Tibial nerve (tissue), 4 donors: ENCODE measurements around the gene C20orf96. TPM values are rescaled to one million over a fixed set of nuclear protein-coding genes. Genes with fewer than 3 reads are reported as not detected.

Source experiments
- DNase-seq, 2 donors: peaks; one replicate each; pipeline ENCODE4 v3.0.0-alpha.2; 2019; ENCODE audit warnings: low spot score in 2 of 2
- H3K27ac ChIP-seq, 4 donors: fragments of 200-600 bp; sonication (generic) in 3 of 4; one replicate each; pipeline ENCODE4 v1.5.1; 2017 to 2019; ENCODE audit warnings: mild to moderate bottlenecking in 1 of 4
- H3K27me3 ChIP-seq, 2 donors: fragments of 200-600 bp; sonication (generic) in 1 of 2; one replicate each; pipeline versions ENCODE4 v1.5.1 to v1.6.0; 2017 to 2019
- H3K36me3 ChIP-seq, 3 donors: fragments of 200-600 bp; sonication (generic); one replicate each; pipeline ENCODE4 v1.5.1; 2018 to 2019
- H3K4me1 ChIP-seq, 4 donors: fragments of 200-600 bp; sonication (generic) in 3 of 4; one replicate each; pipeline ENCODE4 v1.5.1; 2017 to 2019
- H3K4me3 ChIP-seq, 4 donors: fragments of 200-600 bp; sonication (generic) in 3 of 4; one replicate each; pipeline ENCODE4 v1.5.1; 2017 to 2019; ENCODE audit warnings: mild to moderate bottlenecking in 1 of 4, moderate library complexity in 1 of 4
- H3K9me3 ChIP-seq, 4 donors: fragments of 200-600 bp; sonication (generic) in 3 of 4; one replicate each; pipeline ENCODE4 v1.5.1; 2017 to 2019
- EP300 ChIP-seq, 2 donors: sonication (generic); formaldehyde crosslinking; IDR thresholded peaks; one replicate each; pipeline ENCODE4 v1.6.1; 2017; ENCODE audit warnings: antibody characterized with exemption in 2 of 2, mild to moderate bottlenecking in 1 of 2
- POLR2A ChIP-seq, 2 donors: fragments of 450-650 bp; IDR thresholded peaks; one replicate each; pipeline ENCODE4 v1.6.1; 2017; ENCODE audit warnings: antibody characterized with exemption in 2 of 2, mild to moderate bottlenecking in 2 of 2, moderate library complexity in 2 of 2
- WGBS, 2 donors: methylation state at CpG; one replicate each; pipeline ENCODE4 v1.1.5; 2018; 5-methylcytosine and 5-hydroxymethylcytosine counted together
- total RNA-seq, 4 donors: library from RNA; depleted of rRNA; stranded (reverse); fragments of >200 nt; gene quantifications; one replicate each; pipeline ENCODE4 v1.1.0, GENCODE V29; 2016
- TF ChIP-seq, protein P1 (sequence below), 5 experiments: fragments of 200-600 bp in 3 of 5; fragments of 450-650 bp in 2 of 5; sonication (generic) in 3 of 5; IDR thresholded peaks; one replicate each; pipeline ENCODE4 v1.5.1; 2016 to 2019; ENCODE audit warnings: antibody characterized with exemption in 5 of 5, mild to moderate bottlenecking in 3 of 5, moderate library complexity in 2 of 5

Gene C20orf96
- total RNA-seq, 4 donors from 2014 or later: 3.5 to 8.7 (median 4.5) TPM

DNA sequence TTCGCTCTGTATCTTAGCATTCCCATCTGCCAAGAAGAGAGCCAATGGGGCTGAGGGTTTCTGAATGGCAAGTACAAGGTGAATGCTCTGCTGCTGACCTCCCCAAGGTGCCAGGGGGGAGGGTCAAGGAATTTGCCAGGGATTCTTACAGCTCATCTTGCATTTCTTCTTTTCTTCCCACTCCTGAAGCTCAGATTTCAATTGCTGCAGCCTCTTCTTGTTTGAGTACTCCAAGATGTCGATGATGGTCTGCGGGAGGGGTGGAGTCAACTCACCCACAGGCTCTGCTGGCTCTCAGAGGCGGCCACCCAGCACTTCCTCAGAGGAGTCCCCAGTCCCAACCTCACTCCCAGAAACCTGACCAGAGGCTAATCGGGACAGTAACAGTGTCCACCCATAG lies 12.4 kb downstream of the C20orf96 start:
- WGBS, 2 donors: 72 to 75% methylated on average over 5 of the region's 5 CpGs
- no peaks in the 10 kb centered on the region for H3K9me3 ChIP-seq
- no peaks in the 10 kb centered on the region for H3K4me1 ChIP-seq
- H3K4me3 ChIP-seq: no peak overlapping the region
- peaks cover 0 to 66% (median 0%) of the 10 kb centered on the region in 3 donors for H3K36me3 ChIP-seq
- DNase-seq: no peak
- no peaks in the 10 kb centered on the region for H3K27me3 ChIP-seq
- TF ChIP-seq, protein P1, sequence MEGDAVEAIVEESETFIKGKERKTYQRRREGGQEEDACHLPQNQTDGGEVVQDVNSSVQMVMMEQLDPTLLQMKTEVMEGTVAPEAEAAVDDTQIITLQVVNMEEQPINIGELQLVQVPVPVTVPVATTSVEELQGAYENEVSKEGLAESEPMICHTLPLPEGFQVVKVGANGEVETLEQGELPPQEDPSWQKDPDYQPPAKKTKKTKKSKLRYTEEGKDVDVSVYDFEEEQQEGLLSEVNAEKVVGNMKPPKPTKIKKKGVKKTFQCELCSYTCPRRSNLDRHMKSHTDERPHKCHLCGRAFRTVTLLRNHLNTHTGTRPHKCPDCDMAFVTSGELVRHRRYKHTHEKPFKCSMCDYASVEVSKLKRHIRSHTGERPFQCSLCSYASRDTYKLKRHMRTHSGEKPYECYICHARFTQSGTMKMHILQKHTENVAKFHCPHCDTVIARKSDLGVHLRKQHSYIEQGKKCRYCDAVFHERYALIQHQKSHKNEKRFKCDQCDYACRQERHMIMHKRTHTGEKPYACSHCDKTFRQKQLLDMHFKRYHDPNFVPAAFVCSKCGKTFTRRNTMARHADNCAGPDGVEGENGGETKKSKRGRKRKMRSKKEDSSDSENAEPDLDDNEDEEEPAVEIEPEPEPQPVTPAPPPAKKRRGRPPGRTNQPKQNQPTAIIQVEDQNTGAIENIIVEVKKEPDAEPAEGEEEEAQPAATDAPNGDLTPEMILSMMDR (IDR thresholded peaks at IDR 0.05): no peak
- H3K27ac ChIP-seq: no peak overlapping the region

DNA sequence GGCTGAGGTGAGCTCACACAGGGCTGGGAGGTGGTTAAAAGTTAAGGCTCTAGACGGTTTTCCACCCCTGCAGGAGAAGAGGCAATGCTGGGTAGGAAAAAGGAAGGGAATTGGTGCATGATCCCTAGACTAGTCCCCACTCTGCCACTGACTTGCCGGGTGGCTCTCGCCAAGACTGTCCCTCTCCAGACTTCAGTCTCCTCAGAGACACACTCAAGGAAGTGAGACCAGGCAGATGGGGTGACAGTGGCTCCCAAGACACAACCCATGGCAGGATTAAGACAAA lies 13.1 kb downstream of the C20orf96 start:
- 36 to 50% methylated on average over 3 of the region's 3 CpGs for WGBS, 2 donors
- H3K36me3 ChIP-seq: peaks cover 0 to 66% (median 0%) of the 10 kb centered on the region in 3 donors
- no peak overlapping the region for H3K4me3 ChIP-seq
- no peaks in the 10 kb centered on the region for H3K4me1 ChIP-seq
- no peaks in the 10 kb centered on the region for H3K27me3 ChIP-seq
- DNase-seq: no peak
- no peak for TF ChIP-seq EP300 (IDR thresholded peaks at IDR 0.05)
- TF ChIP-seq, protein P1 (IDR thresholded peaks at IDR 0.05): no peak
- no peak overlapping the region for H3K27ac ChIP-seq
- no peaks in the 10 kb centered on the region for H3K9me3 ChIP-seq

DNA sequence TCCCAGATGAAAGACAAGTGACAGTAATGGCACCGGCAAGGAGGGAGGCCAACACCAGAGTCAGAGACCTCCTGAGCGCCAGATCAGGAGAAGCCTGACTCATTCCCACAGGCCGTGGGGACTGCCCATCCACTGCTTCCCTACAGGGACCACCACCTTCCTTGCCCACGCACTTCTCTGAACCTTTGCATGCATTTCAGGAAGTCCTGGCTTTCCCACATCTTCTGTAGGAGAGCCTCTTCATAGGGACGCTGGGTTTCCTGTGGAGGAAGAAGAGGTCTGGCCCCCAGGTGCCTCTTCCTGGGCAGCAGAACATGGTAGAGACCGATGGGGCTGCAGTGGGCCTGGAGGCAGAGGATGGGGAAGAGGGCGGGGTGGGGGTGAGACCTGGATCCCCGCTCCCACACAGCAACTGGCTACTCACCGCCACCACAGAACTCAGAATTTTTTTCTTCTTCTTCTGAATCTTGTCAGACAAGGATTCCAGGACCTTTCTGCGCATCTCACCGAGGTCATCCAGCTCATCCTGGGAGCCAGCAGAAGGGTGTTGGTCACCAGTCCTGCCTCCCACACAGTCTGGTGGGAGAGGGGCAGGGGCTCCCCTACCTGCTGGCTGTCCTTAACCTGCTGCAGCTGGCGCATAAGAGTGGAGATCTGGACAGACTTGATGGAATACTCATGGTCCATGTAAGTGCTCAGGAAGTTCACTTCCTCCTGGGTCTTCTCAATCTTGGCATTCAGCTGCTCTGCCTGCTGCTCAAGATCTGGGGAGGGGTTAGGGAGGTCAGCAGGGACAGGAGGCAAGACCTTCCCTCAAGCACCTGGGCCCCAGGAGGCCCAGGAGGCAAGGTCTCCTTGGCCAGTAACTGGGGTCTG lies 13.7 kb downstream of the C20orf96 start:
- DNase-seq: no peak
- Histone ChIP-seq H3K4me1 (no peaks in the 10 kb centered on the region), H3K36me3 (peaks cover 0 to 64% (median 0%) of the 10 kb centered on the region in 3 donors), H3K4me3 (no peak overlapping the region), H3K27ac (no peak overlapping the region), H3K27me3 (no peaks in the 10 kb centered on the region), H3K9me3 (no peaks in the 10 kb centered on the region)
- WGBS, 2 donors: 94% methylated on average over 11 to 12 of the region's 12 CpGs
- no peak for TF ChIP-seq EP300 (IDR thresholded peaks at IDR 0.05)
- no peak for TF ChIP-seq POLR2A (IDR thresholded peaks at IDR 0.05)
- TF ChIP-seq, protein P1 (IDR thresholded peaks at IDR 0.05): no peak

DNA sequence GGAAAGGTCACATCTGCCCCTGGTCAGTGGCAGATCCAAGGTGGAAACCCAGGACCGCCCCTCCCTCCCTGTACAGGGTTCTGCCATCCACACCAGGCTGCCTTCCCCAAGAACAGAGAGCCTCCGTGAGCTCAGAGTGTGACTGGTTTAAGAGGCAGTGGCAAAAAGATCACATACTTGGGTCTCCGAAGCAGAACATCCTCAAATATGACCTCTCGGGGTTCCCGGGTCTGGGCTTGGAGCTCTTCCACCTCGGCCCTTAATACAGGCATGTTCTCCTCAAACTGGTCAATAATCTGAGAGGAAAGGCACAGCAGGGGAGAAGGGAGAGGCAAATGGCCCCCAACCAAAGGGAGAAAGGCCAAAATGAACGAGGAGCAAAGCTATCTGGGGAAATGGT lies 14.8 kb downstream of the C20orf96 start:
- 90 to 94% methylated on average over 7 of the region's 7 CpGs for WGBS, 2 donors
- Histone ChIP-seq H3K4me3 (no peak overlapping the region), H3K9me3 (no peaks in the 10 kb centered on the region), H3K27ac (no peak overlapping the region), H3K27me3 (no peaks in the 10 kb centered on the region), H3K36me3 (peaks cover 0 to 58% (median 0%) of the 10 kb centered on the region in 3 donors), H3K4me1 (no peaks in the 10 kb centered on the region)
- no peak for DNase-seq
- TF ChIP-seq, protein P1 (IDR thresholded peaks at IDR 0.05): no peak
- no peak for TF ChIP-seq EP300 (IDR thresholded peaks at IDR 0.05)

DNA sequence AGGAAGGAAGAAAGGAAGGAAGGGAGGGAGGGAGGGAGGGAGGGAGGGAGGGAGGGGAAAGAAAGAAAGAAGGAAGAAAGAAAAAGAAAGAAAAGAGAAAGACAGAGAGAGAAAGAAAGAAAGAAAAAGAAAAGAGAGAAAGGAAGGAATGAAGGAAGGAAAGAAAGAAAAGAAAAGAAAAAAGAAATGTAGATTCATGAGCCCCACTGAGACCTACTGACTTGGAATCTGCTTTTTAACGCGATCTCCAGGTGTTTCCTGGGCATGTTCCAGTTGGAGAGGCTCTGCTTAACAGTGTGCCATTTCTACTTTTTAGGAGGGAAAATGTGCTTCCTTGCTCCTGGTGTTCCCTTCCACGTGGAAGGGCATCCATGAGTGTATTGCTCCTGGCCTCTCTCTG lies 16.7 kb downstream of the C20orf96 start:
- TF ChIP-seq, protein P1 (IDR thresholded peaks at IDR 0.05): no peak
- no peak for TF ChIP-seq POLR2A (IDR thresholded peaks at IDR 0.05)
- TF ChIP-seq EP300 (IDR thresholded peaks at IDR 0.05): no peak
- no peak for DNase-seq
- no peak overlapping the region for H3K4me3 ChIP-seq

More for the DNA sequence above, 16.7 kb downstream of the C20orf96 start:
- Histone ChIP-seq H3K4me1 (no peaks in the 10 kb centered on the region), H3K9me3 (no peaks in the 10 kb centered on the region), H3K27me3 (no peaks in the 10 kb centered on the region), H3K27ac (no peak overlapping the region), H3K36me3 (peaks cover 0 to 46% (median 0%) of the 10 kb centered on the region in 3 donors)
- 70 to 100% methylated on average over 3 of the region's 3 CpGs for WGBS, 2 donors
